Heart left ventricle (tissue), 16 donors: ENCODE results near the gene SH3TC1. TPM values are rescaled to one million over a fixed set of nuclear protein-coding genes. Genes with fewer than 3 reads are reported as not detected.
A peak's percentile ranks its signal among the peaks of the same experiment; 100 is the strongest.

ENCODE experiments used
- ATAC-seq, 4 donors: fragments of 200-7000 bp; cut with Tn5 transposase; one replicate each; pipeline ENCODE4 v1.9.1; 2020 to 2022; ENCODE audit warnings: moderate library complexity in 4 of 4, mild to moderate bottlenecking in 3 of 4, moderate number of reproducible peaks in 1 of 4
- DNase-seq, 5 donors: peaks; one replicate each; pipeline ENCODE4 v3.0.0-alpha.2; 2020
- H3K27ac ChIP-seq, 12 donors: fragments of 200-600 bp; sonication (generic) in 4 of 12; one replicate each; pipeline versions ENCODE4 v1.5.0 to v1.8.0; 2016 to 2022; ENCODE audit warnings: mild to moderate bottlenecking in 2 of 12
- H3K27me3 ChIP-seq, 9 donors: fragments of 200-600 bp; sonication (generic) in 2 of 9; one replicate each; pipeline versions ENCODE4 v1.5.1 to v1.8.0; 2016 to 2022; ENCODE audit warnings: mild to moderate bottlenecking in 3 of 9
- H3K36me3 ChIP-seq, 9 donors: fragments of 200-600 bp; sonication (generic) in 2 of 9; one replicate each; pipeline versions ENCODE4 v1.5.0 to v1.8.0; 2018 to 2022; ENCODE audit warnings: mild to moderate bottlenecking in 2 of 9
- H3K4me1 ChIP-seq, 12 donors: fragments of 200-600 bp; sonication (generic) in 4 of 12; one replicate each; pipeline versions ENCODE4 v1.5.0 to v1.8.0; 2016 to 2022; ENCODE audit warnings: mild to moderate bottlenecking in 3 of 12
- H3K4me3 ChIP-seq, 12 donors: fragments of 200-600 bp; sonication (generic) in 4 of 12; one replicate each; pipeline versions ENCODE4 v1.5.0 to v1.8.0; 2017 to 2022; ENCODE audit warnings: mild to moderate bottlenecking in 9 of 12, moderate library complexity in 4 of 12
- H3K9me3 ChIP-seq, 12 donors: fragments of 200-600 bp; sonication (generic) in 4 of 12; one replicate each; pipeline versions ENCODE4 v1.5.0 to v1.8.0; 2016 to 2022; ENCODE audit warnings: mild to moderate bottlenecking in 1 of 12
- POLR2A ChIP-seq, 2 donors: fragments of 450-650 bp; IDR thresholded peaks; one replicate each; pipeline ENCODE4 v1.6.1; 2017; ENCODE audit warnings: antibody characterized with exemption in 2 of 2, mild to moderate bottlenecking in 2 of 2, moderate library complexity in 2 of 2
- WGBS, 4 donors: extraction: QIAGEN DNeasy Blood & Tissue Kit in 2 of 4; methylation state at CpG; one replicate each; pipeline versions ENCODE4 v1.1.5 to v1.1.7; 2013 to 2018; 5-methylcytosine and 5-hydroxymethylcytosine counted together
- intact Hi-C, 10 donors: fragments of 100-400 bp; cut with DNase I; formaldehyde crosslinking; loops; one replicate each; pipeline versions ENCODE4 v1.11.1 to v1.14.2; 2022
- polyA plus RNA-seq, 2 donors: library from polyadenylated mRNA; stranded (reverse); fragments of 200-250 nt; gene quantifications; one replicate each; pipeline ENCODE4 v1.2.3, GENCODE V29; 2013
- total RNA-seq, 9 donors: library from RNA; depleted of rRNA in 2 of 9; stranded (reverse); fragments of >200 nt in 2 of 9; fragmentation: NEBNext Ultra II Directional in 3 of 9; extraction: Animal tissue kit (Norgen Biotek cat#: 25700) in 3 of 9; gene quantifications; one replicate each; pipeline versions ENCODE4 v1.1.0 to v1.2.4, GENCODE V29; 2016 to 2023
- TF ChIP-seq, protein P1 (sequence below), 12 donors: fragments of 200-600 bp; sonication (generic) in 4 of 12; IDR thresholded peaks; one replicate each; pipeline versions ENCODE4 v1.5.0 to v1.8.0; 2018 to 2022; ENCODE audit warnings: antibody characterized with exemption in 12 of 12, mild to moderate bottlenecking in 5 of 12
- donor health status: ischemic (EF 13 %, LVEDD 7.1; RV severe dilation, severe dysfunction).
- donor health status: healthy with polysubstance abuse.
- donor health status: DM: no; HTN: yes; CAD: no.
- donor health status: DM: no; HTN: no; CAD: no.
- donor health status: ischemic (EF 25% LVEDD 6.9; RV normal size, moderate dysfunction).
- donor health status: ischemic (EF 25% LVEDD 5.7; RV mildly dilated, moderate dysfunction).
- donor health status: healthy.
- donor health status: DM: yes; HTN: yes; CAD: no.
- donor health status: ischemic (EF 35%, LVEDD 5.7; RV mildly dilated, moderate dysfunction).
- donor health status: nonischemic (EF 11% LVEDD 7.7; RV severe dilation, severe dysfunction).
- donor health status: DM: yes; HTN: yes; CAD: no.
- donor health status: PGD.
- donor health status: ischemic (EF 29% LVEDD 5.4; RV normal size, mild dysfunction).
- donor health status: nonischemic (EF 23%, LVEDD 6.1; RV moderate dilation, normal function).

Gene SH3TC1
- total and polyA plus RNA-seq, 11 donors: 5.8 to 45.9 (median 10.9) TPM

DNA sequence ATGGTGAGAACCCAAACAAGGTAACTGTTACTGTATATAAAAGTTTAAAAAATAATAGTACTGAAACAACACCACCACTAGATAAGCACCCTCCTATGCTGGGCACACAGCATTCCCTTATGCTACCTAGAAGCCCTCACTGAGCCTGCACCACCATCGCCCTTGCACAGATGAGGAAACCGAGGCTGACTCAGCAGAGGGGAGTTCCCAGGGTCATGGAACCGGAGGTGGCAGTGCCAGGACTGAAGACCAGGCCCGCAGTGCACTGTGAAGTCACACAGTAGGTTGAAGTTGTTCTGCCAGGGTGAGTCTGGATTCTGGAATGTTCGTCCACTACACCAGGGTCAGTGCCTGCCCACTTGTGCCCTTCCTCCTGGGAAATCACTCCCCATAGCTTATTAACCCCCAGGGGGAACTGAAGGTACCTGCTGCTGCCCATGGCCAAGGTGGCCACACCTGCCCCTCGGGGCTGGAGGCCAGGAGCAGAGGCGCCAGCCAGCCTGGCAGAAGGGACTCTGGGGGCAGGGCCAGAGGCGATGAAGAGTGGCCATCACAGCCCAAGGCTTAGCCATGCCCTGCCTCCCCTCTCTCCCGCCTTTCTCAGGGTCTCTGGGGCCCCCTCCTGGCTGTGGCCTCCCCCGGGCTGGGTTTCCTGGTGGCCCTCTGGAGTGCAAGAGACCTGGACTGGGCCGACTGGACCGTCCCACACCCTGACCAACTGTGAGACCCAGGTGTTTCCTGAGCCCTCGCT is 25.4 kb upstream of the SH3TC1 start:
- DNase-seq: no peak

DNA sequence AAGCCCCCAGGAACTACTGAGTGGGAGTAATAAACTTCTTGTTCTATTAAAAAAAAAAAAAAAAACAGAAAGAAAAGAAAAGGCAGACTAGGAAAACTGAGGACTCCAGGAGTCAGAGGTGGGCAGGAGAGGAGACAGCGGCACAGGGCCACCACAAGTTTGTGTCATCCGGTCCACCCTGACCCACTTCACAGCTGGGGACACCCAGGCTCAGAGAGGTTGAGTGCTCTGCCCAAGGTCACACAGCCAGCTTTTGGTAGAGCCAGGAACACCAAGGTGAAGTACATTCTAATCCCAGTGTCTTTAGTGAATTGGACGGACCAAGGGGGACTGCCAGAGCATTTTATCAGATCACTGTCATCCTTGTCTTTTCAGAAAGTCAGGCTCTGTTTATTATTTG is 24.1 kb upstream of the SH3TC1 start:
- no peaks in the 10 kb centered on the region for H3K9me3 ChIP-seq
- 77 to 91% (median 87%) methylated on average over 3 of the region's 3 CpGs for WGBS, 4 donors
- ATAC-seq (no peak), DNase-seq (no peak)
- no peak overlapping the region for H3K27ac ChIP-seq
- peaks cover 0 to 12% (median 6%) of the 10 kb centered on the region in 12 donors for H3K4me1 ChIP-seq
- no peak overlapping the region for H3K4me3 ChIP-seq
- intact Hi-C loops: loop anchor here in 9 of 10 donors (5.0 to 10.0 kb wide), 8 partner anchors 50 to 240 kb away; no protein-coding TSS in a partner anchor
- no peak for TF ChIP-seq POLR2A (IDR thresholded peaks at IDR 0.05)
- TF ChIP-seq, protein P1, sequence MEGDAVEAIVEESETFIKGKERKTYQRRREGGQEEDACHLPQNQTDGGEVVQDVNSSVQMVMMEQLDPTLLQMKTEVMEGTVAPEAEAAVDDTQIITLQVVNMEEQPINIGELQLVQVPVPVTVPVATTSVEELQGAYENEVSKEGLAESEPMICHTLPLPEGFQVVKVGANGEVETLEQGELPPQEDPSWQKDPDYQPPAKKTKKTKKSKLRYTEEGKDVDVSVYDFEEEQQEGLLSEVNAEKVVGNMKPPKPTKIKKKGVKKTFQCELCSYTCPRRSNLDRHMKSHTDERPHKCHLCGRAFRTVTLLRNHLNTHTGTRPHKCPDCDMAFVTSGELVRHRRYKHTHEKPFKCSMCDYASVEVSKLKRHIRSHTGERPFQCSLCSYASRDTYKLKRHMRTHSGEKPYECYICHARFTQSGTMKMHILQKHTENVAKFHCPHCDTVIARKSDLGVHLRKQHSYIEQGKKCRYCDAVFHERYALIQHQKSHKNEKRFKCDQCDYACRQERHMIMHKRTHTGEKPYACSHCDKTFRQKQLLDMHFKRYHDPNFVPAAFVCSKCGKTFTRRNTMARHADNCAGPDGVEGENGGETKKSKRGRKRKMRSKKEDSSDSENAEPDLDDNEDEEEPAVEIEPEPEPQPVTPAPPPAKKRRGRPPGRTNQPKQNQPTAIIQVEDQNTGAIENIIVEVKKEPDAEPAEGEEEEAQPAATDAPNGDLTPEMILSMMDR (IDR thresholded peaks at IDR 0.05): no peak
- H3K27me3 ChIP-seq: no peaks in the 10 kb centered on the region
- H3K36me3 ChIP-seq: no peaks in the 10 kb centered on the region

More for the DNA sequence above, 25.4 kb upstream of the SH3TC1 start:
- ATAC-seq: no peak
- intact Hi-C loops: loop anchor here in 4 of 10 donors (10.0 kb wide), 3 partner anchors 51 to 241 kb away; no protein-coding TSS in a partner anchor
- Histone ChIP-seq H3K27me3 (no peaks in the 10 kb centered on the region), H3K4me1 (peaks cover 0 to 11% (median 6%) of the 10 kb centered on the region in 12 donors), H3K36me3 (no peaks in the 10 kb centered on the region), H3K27ac (no peak overlapping the region), H3K9me3 (peaks cover 0 to 6% (median under 1%) of the 10 kb centered on the region in 12 donors), H3K4me3 (no peak overlapping the region)
- 79 to 83% (median 81%) methylated on average over 11 to 13 of the region's 13 CpGs for WGBS, 4 donors
- TF ChIP-seq POLR2A (IDR thresholded peaks at IDR 0.05): no peak
- TF ChIP-seq, protein P1 (IDR thresholded peaks at IDR 0.05): no peak

DNA sequence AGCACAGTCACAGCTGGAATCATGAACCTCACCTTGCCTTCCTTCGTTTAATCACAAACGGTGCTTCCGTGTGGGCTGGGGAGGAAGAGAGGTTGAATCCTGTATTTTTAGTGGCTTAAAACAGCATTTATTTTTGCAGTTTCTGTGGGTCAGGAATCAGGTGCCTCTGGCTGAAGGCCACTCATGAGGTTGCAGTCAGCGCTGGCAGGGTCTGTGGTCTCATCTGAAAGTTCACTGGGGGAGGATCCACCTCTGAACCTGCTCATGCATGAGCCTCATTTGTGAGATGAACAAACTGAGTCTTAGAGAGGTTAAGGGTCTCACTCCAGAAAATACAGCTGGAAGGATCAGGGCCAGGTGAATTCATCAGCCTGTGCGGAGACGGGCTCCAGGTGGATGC is 23.4 kb upstream of the SH3TC1 start:
- DNase-seq (no peak), ATAC-seq (no peak)
- no peak overlapping the region for H3K4me3 ChIP-seq
- intact Hi-C loops: loop anchor here in 9 of 10 donors (5.0 to 10.0 kb wide), 8 partner anchors 49 to 239 kb away; no protein-coding TSS in a partner anchor
- H3K36me3 ChIP-seq: no peaks in the 10 kb centered on the region
- TF ChIP-seq, protein P1 (IDR thresholded peaks at IDR 0.05): no peak
- H3K27me3 ChIP-seq: no peaks in the 10 kb centered on the region
- H3K4me1 ChIP-seq: peaks cover 0 to 17% (median 8%) of the 10 kb centered on the region in 12 donors
- H3K27ac ChIP-seq: no peak overlapping the region
- 76 to 88% (median 81%) methylated on average over 6 of the region's 6 CpGs for WGBS, 4 donors
- no peaks in the 10 kb centered on the region for H3K9me3 ChIP-seq

DNA sequence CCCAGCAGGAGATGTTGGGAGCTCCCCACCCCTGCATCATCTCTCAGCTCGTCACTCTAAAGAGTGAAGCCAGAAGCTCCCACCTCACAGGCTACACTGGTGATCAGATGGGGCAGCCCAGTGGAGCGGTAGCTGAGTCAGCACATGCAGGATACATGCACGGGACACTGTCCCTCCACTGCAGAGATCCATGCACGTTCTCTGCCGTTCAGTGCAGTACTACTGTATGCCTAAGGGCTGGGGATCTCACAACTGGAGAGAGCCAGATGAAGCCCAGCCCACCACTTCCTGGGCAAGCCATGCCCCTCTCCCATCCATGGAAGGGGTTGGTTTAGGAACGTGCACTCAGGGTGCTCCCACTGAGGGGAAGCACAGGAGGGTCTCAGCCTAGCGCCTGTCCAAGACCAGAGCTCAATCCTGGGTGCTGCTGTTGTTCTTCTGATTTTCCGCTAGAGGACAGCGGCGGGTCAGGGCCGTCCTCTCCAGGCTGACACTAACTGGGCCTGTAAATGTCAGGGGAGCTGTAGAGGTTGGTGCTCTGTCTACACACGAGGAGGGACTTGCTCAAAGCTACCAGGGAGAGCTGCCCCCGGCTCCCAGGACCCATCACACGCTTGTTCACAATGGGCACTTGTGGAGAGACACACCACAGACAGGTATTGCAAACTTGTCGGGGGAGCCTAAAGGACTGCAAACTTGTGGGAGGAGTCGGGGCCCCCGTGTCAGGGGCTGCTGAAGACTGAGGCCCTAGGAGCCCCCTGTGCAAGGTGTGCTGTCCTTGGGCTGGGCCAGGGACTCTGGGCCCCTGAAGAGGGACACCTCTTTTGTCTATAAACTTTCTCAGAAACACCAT is 22.3 kb upstream of the SH3TC1 start:
- Histone ChIP-seq H3K4me1 (peaks cover 2 to 26% (median 16%) of the 10 kb centered on the region in 12 donors), H3K27ac (no peak overlapping the region), H3K36me3 (no peaks in the 10 kb centered on the region), H3K27me3 (no peaks in the 10 kb centered on the region), H3K9me3 (no peaks in the 10 kb centered on the region), H3K4me3 (no peak overlapping the region)
- ATAC-seq (peak; percentile 72 to 88 (median 80)), DNase-seq (peak; percentile 60 to 74 (median 66))
- WGBS, 4 donors: 30 to 55% (median 39%) methylated on average over 9 to 17 of the region's 17 CpGs
- TF ChIP-seq POLR2A (IDR thresholded peaks at IDR 0.05): no peak
- TF ChIP-seq, protein P1 (IDR thresholded peaks at IDR 0.05): peak; percentile 77 to 90 (median 84)
- intact Hi-C loops: loop anchor here in 9 of 10 donors (5.0 to 10.0 kb wide), 8 partner anchors 48 to 238 kb away; no protein-coding TSS in a partner anchor
